Thoracic aorta (tissue), 2 donors: ENCODE measurements around the gene OR2AT4. TPM values are rescaled to one million over a fixed set of nuclear protein-coding genes. Genes with fewer than 3 reads are reported as not detected.

Experiments used
- ATAC-seq: fragments of 150-250 bp; one replicate; pipeline ENCODE4 v1.8.0; 2017; ENCODE audit warnings: low read depth; ENCODE audit not compliant: insufficient number of reproducible peaks, low FRiP score
- DNase-seq: peaks from one replicate; pipeline ENCODE4 v3.0.0-alpha.2; 2020; ENCODE audit warnings: low spot score
- H3K27ac ChIP-seq, 2 donors: fragments of 200-600 bp; sonication (generic); 1 replicate in 1 of 2; 2 replicates in 1 of 2; pipeline ENCODE4 v1.5.1; 2016; ENCODE audit warnings: mild to moderate bottlenecking in 2 of 2, moderate library complexity in 2 of 2
- H3K27me3 ChIP-seq: fragments of 200-600 bp; sonication (generic); replicated peaks from 2 replicates; pipeline ENCODE4 v1.6.0; 2016; ENCODE audit warnings: mild to moderate bottlenecking; ENCODE audit not compliant: insufficient read depth
- H3K36me3 ChIP-seq: fragments of 200-600 bp; sonication (generic); one replicate; pipeline ENCODE4 v1.5.1; 2016
- H3K4me1 ChIP-seq, 2 donors: fragments of 200-600 bp; sonication (generic); 1 replicate in 1 of 2; 2 replicates in 1 of 2; pipeline versions ENCODE4 v1.5.1 to v1.6.0; 2016; ENCODE audit warnings: low read depth in 2 of 2, mild to moderate bottlenecking in 1 of 2; ENCODE audit not compliant: control insufficient read depth in 1 of 2
- H3K4me3 ChIP-seq: fragments of 200-600 bp; sonication (generic); 2 replicates; pipeline ENCODE4 v1.5.1; 2016; ENCODE audit warnings: mild to moderate bottlenecking
- H3K9me3 ChIP-seq: fragments of 200-600 bp; sonication (generic); 2 replicates; pipeline ENCODE4 v1.5.1; 2016
- total RNA-seq, 2 donors: library from RNA; depleted of rRNA; stranded (reverse); fragments of >200 nt; gene quantifications; one replicate each; pipeline versions ENCODE4 v1.1.0 to v1.2.3, GENCODE V29; 2016
- TF ChIP-seq, protein P1 (sequence below): fragments of 200-600 bp; sonication (generic); IDR thresholded peaks from one replicate; pipeline ENCODE4 v1.5.1; 2019; ENCODE audit warnings: antibody characterized with exemption

Gene OR2AT4
- total RNA-seq, 2 donors from 2014 or later: not detected

DNA sequence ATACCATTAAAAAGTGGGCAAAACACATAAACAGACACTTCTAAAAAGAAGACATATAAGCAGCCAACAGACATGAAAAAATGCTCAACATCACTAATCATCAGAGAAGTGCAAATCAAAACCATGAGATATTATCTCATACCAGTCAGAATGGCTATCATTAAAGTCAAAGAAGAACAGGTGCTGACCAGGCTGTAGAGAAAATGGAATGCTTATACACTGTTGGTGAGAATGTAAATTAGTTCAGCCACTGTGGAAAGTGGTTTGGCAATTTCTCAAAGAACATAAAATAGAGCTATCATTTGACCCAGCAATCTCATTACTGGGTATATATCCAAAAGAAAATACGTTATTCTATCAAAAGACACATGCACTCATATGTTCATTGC, 13.5 kb downstream of the OR2AT4 start:
- no peak for DNase-seq
- Histone ChIP-seq H3K36me3 (no peaks in the 10 kb centered on the region), H3K27me3 (no peaks in the 10 kb centered on the region), H3K27ac (no peak overlapping the region), H3K9me3 (no peaks in the 10 kb centered on the region), H3K4me1 (no peaks in the 10 kb centered on the region), H3K4me3 (no peak overlapping the region)
- TF ChIP-seq, protein P1, sequence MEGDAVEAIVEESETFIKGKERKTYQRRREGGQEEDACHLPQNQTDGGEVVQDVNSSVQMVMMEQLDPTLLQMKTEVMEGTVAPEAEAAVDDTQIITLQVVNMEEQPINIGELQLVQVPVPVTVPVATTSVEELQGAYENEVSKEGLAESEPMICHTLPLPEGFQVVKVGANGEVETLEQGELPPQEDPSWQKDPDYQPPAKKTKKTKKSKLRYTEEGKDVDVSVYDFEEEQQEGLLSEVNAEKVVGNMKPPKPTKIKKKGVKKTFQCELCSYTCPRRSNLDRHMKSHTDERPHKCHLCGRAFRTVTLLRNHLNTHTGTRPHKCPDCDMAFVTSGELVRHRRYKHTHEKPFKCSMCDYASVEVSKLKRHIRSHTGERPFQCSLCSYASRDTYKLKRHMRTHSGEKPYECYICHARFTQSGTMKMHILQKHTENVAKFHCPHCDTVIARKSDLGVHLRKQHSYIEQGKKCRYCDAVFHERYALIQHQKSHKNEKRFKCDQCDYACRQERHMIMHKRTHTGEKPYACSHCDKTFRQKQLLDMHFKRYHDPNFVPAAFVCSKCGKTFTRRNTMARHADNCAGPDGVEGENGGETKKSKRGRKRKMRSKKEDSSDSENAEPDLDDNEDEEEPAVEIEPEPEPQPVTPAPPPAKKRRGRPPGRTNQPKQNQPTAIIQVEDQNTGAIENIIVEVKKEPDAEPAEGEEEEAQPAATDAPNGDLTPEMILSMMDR: no peak
- ATAC-seq: no peak

DNA sequence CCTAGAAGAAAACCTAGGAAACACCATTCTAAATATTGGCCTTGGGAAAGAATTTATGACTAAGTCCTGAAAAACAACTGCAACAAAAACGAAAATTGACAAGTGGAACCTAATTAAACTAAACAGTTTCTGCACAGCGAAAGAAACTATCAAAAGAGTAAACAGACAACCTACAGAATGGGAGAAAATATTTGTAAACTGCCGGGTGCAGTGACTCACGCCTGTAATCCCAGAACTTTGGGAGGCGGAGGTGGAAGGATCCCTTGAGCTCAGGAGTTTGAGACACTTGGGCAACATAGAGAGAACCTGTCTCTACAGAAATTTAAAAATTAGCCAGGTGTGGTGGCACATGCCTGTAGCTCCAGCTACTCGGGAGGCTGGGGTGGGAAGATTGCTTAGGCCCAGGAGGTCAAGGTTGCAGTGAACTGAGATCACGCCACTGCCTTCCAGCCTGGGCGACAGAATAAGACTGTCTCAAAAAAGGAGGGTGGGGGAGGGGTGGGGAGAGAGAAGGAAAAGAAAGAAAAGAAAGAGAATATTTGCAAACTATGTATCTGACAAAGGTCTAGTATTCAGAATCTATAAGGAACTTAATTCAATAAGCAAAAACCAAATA, 14.0 kb downstream of the OR2AT4 start:
- Histone ChIP-seq H3K4me3 (no peak overlapping the region), H3K4me1 (no peaks in the 10 kb centered on the region), H3K36me3 (no peaks in the 10 kb centered on the region), H3K9me3 (no peaks in the 10 kb centered on the region), H3K27ac (no peak overlapping the region), H3K27me3 (no peaks in the 10 kb centered on the region)
- ATAC-seq (no peak), DNase-seq (no peak)
- TF ChIP-seq, protein P1: no peak

DNA sequence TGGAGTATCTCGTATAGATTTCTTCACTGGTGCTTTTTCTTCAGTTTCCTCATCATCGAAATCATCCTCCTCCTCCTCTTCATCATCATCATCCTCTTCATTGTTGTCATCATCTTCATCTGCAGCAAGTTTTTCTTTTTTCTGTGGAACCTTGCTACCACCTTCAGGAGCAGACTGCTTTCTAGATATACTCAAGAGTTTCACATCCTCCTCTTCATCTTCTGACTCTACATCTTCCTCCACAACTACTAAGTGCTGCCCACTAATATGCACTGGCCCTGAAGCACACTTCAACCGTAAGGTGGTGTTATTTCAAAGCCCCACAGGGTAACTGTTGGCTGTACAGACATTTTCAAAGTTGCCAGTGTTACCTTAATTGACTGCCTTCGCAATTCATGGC, 17.1 kb downstream of the OR2AT4 start:
- ATAC-seq: no peak

DNA sequence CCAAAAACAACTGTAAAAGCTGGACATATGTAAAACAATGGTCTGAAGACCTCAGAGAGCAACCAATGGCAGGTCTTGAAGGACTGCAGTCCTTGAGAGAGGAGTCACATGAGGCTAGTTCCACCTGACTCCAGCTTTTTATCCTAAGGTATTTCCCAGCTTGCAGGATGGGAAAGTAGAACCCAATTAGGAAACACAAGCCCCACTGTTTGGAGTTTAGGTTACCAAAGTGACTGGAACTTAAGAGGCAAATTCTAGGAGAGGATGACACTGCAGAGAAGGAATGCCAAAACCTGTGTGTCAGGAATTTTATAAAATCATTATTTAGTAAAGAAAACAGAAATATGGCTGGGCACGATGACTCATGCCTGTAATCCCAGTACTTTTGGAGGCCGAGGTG, 18.4 kb downstream of the OR2AT4 start:
- H3K9me3 ChIP-seq: no peaks in the 10 kb centered on the region
- H3K4me3 ChIP-seq: no peak overlapping the region
- ATAC-seq (no peak), DNase-seq (no peak)
- H3K4me1 ChIP-seq: no peaks in the 10 kb centered on the region
- no peaks in the 10 kb centered on the region for H3K27me3 ChIP-seq
- no peaks in the 10 kb centered on the region for H3K36me3 ChIP-seq
- no peak overlapping the region for H3K27ac ChIP-seq
- TF ChIP-seq, protein P1: no peak

More for the DNA sequence above, 17.1 kb downstream of the OR2AT4 start:
- DNase-seq: no peak
- Histone ChIP-seq H3K4me1 (no peaks in the 10 kb centered on the region), H3K9me3 (no peaks in the 10 kb centered on the region), H3K27ac (no peak overlapping the region), H3K4me3 (no peak overlapping the region), H3K27me3 (no peaks in the 10 kb centered on the region), H3K36me3 (no peaks in the 10 kb centered on the region)
- TF ChIP-seq, protein P1: no peak

DNA sequence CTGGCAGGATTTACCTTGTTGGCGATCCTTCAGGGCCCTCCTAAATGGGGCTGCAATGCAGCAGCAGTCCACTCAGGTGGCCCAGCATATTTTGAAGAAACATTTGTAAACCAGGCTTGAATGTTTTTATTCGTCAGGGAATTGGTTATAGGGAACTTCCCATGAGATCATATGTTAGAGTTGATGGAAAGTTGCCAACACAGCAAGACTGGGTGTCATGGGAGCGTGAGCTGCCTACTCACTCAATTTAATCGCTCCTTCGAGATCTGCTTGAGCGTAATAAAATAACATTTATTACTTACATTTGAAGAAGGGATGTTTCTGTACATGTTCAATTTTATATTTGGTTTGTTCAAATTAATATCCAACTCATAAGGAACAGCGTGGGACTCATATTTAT, 19.4 kb downstream of the OR2AT4 start:
- no peak overlapping the region for H3K4me3 ChIP-seq
- TF ChIP-seq, protein P1: no peak
- no peak overlapping the region for H3K27ac ChIP-seq
- no peaks in the 10 kb centered on the region for H3K9me3 ChIP-seq
- ATAC-seq (no peak), DNase-seq (no peak)
- H3K27me3 ChIP-seq: no peaks in the 10 kb centered on the region
- no peaks in the 10 kb centered on the region for H3K4me1 ChIP-seq
- H3K36me3 ChIP-seq: no peaks in the 10 kb centered on the region
